NCI-H460 (cell line): Measurements from ENCODE around the gene RPS18. TPM values are rescaled to one million over a fixed set of nuclear protein-coding genes. Genes with fewer than 3 reads are reported as not detected.

ENCODE experiments used
- DNase-seq: peaks from one replicate; pipeline ENCODE4 v3.0.0-alpha.2; 2016; ENCODE audit warnings: low read depth; ENCODE audit errors: extremely low read depth
- total RNA-seq: library from RNA; depleted of rRNA; stranded (reverse); fragments of >200 nt; shearing (Covaris generic); gene quantifications from 2 replicates; pipeline ENCODE4 v1.2.3, GENCODE V29; 2014

The RPS18 gene
- total RNA-seq, 1 experiment from 2014 or later, result 4,945 TPM

- no peak for DNase-seq
Measured at GRCh38 chr6:33313105-33313708, 41.3 kb downstream of the RPS18 start.

- no peak for DNase-seq
Measured at GRCh38 chr6:33313709-33314514, 42.0 kb downstream of the RPS18 start, which contains the start of gene TAPBP. Gene TAPBP (minus strand): TSS chr6:33314078. CDS start chr6:33314041, 37 bp downstream.

DNA sequence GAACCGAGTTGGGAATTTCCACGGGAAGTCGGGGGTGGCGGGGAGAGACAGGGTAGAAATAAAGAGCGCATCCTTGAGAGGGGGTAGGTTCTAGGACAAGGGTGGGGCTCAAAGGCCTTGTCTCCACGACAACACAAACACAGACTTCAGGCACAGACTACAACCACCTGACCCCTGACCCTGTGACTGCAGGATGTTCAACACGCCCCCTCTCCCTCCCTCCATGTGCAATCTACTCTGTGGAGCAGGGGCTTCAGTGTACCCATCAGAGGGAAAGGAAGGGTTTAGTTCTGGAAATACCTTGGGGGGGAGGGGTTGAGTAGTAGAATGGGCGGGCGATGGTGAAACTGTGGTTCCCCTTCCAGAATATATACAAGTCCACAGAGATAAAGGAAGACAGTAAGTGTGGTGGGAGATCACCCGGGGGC, 42.7 kb downstream of the RPS18 start:
- DNase-seq, result no peak

DNA sequence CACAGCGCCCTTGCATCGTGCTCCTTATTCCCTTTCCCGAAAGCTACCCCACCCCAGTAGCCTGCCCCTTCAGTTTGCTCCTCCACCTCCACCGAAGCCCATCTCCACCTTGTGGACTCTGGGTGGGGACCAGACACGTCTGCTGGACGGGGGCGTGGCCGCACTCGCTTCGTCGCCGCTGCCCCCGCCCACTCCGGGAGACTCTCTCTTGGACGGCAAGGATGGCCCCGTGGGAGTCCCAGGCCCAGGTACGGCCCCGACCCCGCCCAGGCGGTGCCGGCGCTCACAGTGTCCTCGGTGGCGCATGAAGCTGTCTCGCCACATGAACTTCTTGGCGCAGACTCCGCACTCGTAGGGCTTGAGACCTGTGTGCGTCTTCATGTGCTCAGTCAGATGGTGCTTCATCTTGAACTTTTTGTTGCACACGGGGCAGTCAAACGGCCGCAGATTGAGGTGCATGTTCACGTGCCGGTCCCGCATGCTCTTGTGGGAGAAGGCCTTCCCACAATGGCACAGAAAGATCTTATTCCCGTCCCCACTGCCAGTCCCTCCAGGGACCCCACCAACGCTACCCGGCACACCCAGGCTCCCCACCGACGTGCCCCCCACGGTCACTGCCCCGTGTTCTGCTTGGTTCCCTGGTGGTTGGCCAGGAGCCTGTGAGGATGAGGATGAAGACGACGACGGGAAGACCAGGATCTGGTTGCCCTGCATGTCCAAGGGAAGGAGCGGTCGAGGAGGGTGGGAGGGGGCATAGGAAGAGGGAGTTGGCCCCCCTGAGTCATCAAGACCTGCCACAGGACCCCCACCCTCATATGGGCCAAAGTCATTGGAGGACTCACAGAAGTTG, 43.3 kb downstream of the RPS18 start:
- no peak for DNase-seq

DNA sequence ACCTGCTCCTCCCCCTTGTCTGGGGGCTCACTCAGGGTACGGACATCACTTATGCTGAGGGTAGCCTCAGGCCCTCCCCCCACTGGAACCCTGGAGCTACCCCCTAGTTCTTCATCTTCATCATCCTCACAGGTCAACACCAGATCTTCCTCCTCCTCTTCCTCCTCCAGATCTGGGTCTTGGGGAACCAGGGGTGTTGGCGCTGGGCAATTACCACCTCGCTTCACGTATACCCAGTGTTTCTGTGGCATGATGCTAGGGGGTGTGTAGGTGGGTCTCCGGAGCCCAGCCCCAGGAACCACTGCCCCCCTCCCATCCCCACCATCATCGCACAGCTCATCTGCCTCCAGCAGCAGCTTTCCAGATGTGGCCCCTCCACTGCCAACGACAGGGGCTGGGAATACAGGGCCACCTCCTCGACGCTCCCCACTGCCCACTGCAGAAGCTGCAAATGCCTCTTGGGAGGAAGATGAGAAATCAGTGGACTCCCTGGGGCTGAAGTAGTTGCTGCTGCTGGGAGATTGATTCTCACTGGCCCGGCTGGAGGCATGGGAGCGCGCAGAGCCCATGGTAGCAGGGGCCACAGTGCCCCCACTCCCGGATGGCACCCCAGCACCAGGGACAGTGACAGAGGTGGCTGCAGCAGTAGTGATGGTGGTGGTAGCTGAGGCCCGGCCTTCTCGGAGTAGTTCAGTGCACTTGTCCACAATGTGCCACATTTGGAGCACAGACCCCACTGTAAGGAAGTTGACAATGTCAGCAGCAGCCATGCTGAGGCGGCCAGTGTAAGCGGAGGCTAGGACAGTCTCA, 44.1 kb downstream of the RPS18 start:
- DNase-seq, result no peak

DNA sequence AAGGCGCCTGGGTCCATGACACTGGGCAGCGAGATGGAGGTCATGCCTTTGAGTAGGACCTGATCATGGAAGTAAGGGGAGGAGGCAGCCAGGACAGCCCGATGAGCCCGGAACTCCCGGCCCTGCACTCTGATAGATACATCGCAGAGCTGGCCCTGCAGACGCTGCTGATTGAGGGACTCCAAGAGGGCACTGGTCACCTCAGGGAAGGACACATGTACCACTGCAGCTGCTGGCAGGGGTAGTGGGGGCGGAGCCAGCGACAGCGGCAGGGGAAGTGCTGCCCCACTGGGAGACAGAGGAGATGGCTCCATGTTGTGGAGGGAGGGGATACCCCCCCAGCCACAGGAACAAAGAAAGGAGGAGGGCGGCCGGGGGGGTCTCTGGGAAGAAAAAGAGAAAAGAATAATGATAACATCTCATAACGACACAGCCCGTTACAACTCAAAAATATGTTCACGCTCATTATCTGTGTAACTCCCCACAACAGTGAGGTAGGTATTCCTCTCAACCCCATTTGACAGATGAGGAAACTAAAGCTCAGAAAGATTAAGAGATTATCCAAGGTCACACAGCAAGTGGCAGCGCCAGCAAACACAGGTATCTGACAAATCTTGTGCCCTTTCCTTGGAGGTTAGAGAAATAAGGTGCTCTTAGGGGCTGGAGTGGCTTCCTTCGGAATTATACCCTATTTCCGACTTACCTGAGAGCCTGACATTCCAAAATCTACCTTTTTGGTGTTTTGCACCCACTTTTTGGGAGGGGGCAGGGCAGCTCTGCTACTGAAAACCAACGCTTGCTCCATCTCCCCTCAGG, 44.9 kb downstream of the RPS18 start:
- DNase-seq, result no peak

GRCh38 chr6:33317419-33317668, 45.5 kb downstream of the RPS18 start:
- no peak for DNase-seq

DNA sequence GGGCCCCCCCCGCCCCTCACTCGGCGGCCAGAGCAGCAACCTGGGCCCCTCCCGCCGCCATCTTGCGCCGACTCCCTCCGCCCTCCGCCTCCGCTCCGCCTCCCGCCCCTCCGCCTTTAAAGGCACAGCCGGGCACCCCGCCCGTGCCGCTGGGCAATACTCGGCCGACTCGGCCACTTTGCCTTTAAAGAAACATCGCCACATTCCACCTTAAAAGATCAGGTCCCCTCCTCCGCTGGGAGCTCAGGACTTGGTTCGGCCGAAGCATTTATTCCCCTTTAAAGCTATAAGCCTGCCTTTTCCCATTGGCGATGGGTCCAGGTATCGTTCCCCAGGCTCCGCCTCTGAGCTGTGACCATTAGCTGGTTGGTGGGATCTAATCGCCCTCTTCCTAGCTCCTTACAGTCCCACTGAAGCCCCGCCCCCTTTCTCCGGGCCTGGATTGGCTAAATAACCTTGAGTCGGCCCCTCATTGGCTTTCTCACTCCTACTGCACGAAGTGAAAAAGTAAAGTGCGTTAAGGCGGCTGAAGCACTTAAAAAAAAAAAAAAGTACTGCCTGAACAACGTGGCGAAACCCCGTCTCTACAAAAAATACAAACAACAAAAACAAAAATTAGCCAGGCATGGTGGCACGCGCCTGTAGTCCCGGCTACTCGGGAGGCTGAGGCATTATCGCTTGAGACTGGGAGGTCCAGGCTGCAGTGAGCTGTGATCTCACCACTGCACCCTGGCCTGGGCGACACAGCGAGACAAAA, 46.0 kb downstream of the RPS18 start, which contains the start of gene ZBTB22:
Gene ZBTB22 (minus strand): TSS at position 76 of the 757 bp plus-strand sequence. CDS start 828 bp downstream, outside the sequence.
- DNase-seq, result peak; percentile 97

- no peak for DNase-seq
Measured at GRCh38 chr6:33318426-33319073, 46.7 kb downstream of the RPS18 start.

DNA sequence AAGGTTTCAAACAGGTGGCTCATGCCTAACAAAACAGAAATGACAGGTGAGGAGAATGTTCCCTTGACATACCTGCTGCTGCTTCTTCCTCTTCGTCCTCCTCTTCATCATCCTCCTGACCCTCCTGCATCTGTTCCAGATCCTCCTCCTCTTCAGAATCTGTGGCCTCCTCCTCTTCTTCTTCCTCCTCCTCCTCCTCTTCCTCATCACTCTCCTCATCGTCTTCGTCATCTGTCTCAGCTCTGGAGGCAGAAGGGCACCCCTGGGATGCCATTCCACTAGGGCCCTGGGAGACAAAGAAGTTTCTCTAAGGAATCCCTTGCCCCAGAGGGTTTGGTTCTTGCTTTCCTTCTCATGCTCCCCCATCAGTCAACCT, 48.1 kb downstream of the RPS18 start:
- DNase-seq, result no peak

DNA sequence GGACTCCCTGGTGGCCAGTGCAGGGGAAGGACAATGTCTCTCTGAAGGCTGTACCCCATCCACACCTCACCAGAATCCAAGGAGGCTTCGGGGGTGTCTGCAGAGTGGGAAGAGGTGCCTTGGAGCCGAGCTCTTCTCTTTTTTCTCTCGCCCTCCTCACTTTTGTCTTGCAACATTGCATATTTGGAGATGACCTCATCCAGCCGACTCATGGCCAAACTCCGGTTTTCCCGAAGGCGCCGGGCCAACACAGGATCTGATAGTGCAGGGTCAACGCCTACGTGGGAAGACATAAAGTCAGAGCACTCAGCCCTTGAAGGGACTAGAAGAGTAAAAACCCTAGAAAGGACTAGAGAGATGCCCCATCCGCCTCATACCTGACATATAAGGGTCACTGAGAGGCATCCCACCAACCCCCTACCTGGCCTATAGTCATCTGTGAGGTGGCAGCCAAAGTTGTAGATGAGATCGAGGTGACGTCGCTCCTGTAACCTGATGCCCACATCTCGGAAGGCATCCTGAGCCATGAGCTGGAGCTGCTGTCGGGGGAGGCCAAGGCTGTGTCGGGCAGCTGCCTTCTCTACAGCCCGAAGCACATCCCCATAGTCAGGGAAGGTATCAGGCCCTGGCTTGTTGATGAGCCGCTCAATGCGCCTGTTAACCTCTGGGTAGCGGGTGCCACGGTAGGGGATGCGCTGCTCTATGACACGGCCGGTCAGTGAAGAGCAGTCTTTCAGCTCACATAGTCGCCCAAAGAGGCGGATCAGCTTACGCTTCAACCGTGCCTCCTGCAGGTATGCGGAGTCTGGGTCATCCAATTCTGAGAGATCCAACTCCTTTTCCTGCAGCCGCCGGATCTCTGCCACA, 48.7 kb downstream of the RPS18 start:
- no peak for DNase-seq

DNA sequence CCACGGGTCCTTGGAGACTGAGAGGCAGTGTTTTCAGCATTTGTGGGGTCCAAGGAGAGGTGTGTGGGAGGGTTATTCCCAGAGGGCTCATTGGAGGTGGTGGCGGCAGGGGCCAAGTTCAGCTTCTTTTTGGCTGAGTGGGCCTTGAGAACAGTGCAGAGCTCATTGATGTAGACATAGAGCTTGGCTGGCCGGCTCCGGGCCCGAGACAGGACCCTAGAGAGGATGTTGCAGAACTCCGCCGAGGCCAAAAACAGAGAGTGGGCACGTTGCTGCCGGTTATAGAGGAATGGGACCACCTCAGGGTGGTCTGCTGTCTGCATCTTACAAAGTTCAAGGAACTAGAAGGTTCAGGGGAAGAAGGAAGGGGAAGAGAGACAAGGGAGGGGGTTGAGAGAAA, 49.4 kb downstream of the RPS18 start:
- no peak for DNase-seq

- no peak for DNase-seq
Measured at GRCh38 chr6:33323623-33323948, 51.7 kb downstream of the RPS18 start.

- DNase-seq, result no peak
Measured at GRCh38 chr6:33324125-33324524, 52.2 kb downstream of the RPS18 start.
